Mesothelial cell of epicardium (in vitro differentiated cells): ENCODE results near the gene SDS. TPM values are rescaled to one million over a fixed set of nuclear protein-coding genes. Genes with fewer than 3 reads are reported as not detected.

Experiments used
- DNase-seq, 2 experiments: peaks; one replicate each; pipeline ENCODE4 v3.0.0; 2021; ENCODE audit warnings: low spot score in 2 of 2; ENCODE audit not compliant: unreplicated experiment in 2 of 2
- H3K27ac Mint-ChIP-seq: 2 replicates; pipeline ENCODE4 v1.8.0; 2021; ENCODE audit warnings: mixed read lengths
- H3K27me3 Mint-ChIP-seq: 2 replicates; pipeline ENCODE4 v1.8.0; 2021; ENCODE audit warnings: low read depth, mixed read lengths
- H3K36me3 Mint-ChIP-seq: 2 replicates; pipeline ENCODE4 v1.8.0; 2021; ENCODE audit warnings: mixed read lengths
- H3K4me1 Mint-ChIP-seq: 2 replicates; pipeline ENCODE4 v1.8.0; 2021; ENCODE audit warnings: mixed read lengths
- H3K4me3 Mint-ChIP-seq: 2 replicates; pipeline ENCODE4 v1.8.0; 2021; ENCODE audit warnings: mild to moderate bottlenecking, moderate library complexity, mixed read lengths
- H3K9me3 Mint-ChIP-seq: 2 replicates; pipeline ENCODE4 v1.8.0; 2021; ENCODE audit warnings: mixed read lengths
- CTCF ChIP-seq: fragments of 200-600 bp; sonication (generic); IDR thresholded peaks from one replicate; pipeline ENCODE4 v1.5.0; 2021; ENCODE audit warnings: antibody characterized with exemption; ENCODE audit not compliant: unreplicated experiment
- total RNA-seq: library from RNA; stranded (reverse); gene quantifications from 3 replicates; pipeline ENCODE4 v1.2.1, GENCODE V29; 2021

The SDS gene
- total RNA-seq, 1 donor from 2014 or later = not detected

DNA sequence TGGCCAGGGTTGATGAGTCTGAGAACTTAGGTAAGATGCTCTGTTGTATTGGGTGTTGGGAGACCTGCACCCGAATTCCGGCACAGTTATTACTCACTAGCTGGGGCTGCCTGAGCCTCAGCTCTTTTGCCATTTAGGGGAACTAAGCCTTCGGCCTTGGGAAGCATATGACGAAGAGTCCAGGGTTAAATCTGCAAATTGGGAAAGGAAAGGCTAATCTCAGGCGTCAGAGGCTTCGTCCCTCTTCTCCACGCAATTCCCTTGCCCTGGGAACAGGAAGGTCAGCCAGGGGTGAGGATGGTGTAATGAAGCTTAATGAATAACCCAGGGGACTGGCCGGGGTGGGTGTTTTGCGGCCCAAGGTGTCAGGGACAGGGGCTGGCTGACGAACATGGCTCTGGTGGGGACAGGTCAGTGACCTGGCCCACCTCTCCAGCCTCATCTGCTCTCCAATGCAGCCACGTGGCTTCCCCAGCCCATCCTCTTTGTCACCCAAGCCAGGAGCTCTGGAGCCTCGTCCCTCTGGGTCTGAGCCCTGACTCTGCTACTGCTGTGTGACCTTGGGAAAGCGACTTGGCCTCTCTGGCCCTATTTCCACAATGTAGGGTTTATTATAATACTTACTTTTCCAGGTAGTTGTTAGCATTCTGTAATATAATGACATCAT lies 14.7 kb upstream of the SDS start:
- no peak for DNase-seq
- Mint-ChIP-seq H3K36me3 (no peaks in the 10 kb centered on the region), H3K4me3 (no peak overlapping the region), H3K27ac (no peak overlapping the region), H3K27me3 (peaks cover 1% of the 10 kb centered on the region), H3K4me1 (peaks cover 11% of the 10 kb centered on the region), H3K9me3 (no peaks in the 10 kb centered on the region)
- TF ChIP-seq CTCF = no peak

DNA sequence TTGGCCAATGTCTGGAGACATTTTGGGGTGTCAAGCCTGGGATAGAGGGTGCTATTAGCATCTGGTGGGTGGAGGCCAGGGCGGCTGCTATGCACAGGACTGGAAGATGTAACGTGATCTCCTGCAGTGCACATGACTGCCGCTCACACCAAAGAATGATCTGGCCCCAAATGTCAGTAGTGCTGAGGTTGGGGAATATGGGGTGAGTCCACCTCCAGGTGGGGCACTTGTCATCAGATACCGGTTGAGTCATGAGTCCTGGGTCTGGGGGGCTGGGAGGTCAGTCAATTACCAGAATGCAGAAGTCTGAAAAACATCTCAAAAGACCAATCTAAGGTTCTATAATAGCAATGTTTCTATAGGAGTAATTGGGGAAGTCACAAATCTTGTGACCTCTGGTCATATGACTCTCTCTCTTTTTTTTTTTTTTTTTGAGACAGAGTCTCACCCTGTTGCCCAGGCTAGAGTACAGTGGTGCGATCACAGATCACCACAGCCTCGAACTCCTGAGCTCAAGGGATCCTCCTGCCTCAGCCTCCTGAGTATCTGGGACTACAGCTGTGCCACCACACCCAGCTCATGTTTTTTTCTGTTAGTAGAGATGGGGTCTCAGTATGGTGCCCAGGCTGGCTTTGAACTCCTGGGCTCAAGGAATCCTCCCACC lies 12.5 kb upstream of the SDS start:
- Mint-ChIP-seq H3K27ac (no peak overlapping the region), H3K4me1 (no peaks in the 10 kb centered on the region), H3K36me3 (no peaks in the 10 kb centered on the region), H3K9me3 (no peaks in the 10 kb centered on the region), H3K4me3 (no peak overlapping the region), H3K27me3 (peaks cover 4% of the 10 kb centered on the region)
- no peak for TF ChIP-seq CTCF
- no peak for DNase-seq

- H3K9me3 Mint-ChIP-seq = no peaks in the 10 kb centered on the region
- TF ChIP-seq CTCF = no peak
- DNase-seq = no peak
- H3K27me3 Mint-ChIP-seq = peaks cover 4% of the 10 kb centered on the region
- no peaks in the 10 kb centered on the region for H3K4me1 Mint-ChIP-seq
- H3K36me3 Mint-ChIP-seq = no peaks in the 10 kb centered on the region
- no peak overlapping the region for H3K4me3 Mint-ChIP-seq
- H3K27ac Mint-ChIP-seq = no peak overlapping the region
Observed at GRCh38 chr12:113414519-113415038, 10.9 kb upstream of the SDS start.

DNA sequence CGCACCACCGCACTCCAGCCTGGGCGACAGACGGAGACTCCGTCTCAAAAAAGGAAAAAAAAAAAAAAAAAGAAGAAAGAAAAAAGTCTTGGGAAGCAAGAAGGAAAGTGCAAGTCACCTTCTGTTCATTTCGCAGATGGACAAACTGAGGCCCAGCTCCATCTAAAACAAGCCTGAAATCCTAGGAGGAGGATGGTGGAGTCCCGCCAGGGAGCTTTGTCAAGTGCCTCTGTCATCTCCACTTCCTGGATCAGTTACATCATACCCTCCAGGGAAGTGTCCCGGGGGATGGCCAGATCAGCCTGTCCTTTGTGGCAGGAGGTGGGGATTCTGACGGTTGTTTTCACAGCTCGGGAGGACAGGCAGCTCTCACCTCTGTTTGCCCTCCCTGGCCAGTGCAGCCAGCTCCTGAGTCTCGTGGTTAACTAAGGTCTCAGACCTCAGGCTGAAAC lies 9.8 kb upstream of the SDS start:
- Mint-ChIP-seq H3K27me3 (peaks cover 4% of the 10 kb centered on the region), H3K36me3 (no peaks in the 10 kb centered on the region), H3K4me1 (no peaks in the 10 kb centered on the region), H3K9me3 (no peaks in the 10 kb centered on the region), H3K27ac (no peak overlapping the region), H3K4me3 (no peak overlapping the region)
- no peak for DNase-seq
- no peak for TF ChIP-seq CTCF

DNA sequence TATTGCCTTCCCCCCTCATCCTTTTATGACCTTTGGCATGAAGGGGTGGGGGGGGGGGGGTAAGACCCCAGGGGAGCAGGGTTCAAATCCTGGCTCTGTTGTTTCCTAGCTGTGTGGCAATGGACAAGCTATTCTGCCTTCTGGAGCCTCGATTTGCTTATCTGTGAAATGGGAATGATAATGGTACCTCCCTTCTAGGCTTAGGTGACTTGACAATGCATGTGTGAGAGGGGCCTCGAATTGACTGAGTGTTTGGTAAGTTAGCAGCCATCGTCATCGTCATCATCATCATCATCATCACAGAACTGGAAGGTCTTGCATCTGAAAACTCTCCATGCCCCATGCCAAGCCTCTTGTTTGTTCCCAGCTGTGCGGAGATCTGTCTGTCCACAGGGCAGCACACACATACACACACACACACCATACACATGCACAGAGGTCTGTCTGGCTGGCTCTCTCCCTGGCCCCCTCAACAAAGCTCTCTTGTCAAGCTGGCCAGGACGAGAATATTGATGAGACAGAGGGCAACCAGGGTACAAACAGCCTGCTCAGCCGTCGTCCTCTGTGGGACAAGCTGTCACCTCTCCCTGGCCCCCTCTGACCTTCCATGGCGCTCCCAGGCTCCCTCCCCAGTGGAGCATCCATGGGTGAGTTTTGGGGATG lies 5.9 kb upstream of the SDS start:
- Mint-ChIP-seq H3K36me3 (no peaks in the 10 kb centered on the region), H3K27ac (no peak overlapping the region), H3K9me3 (no peaks in the 10 kb centered on the region), H3K4me3 (no peak overlapping the region), H3K4me1 (no peaks in the 10 kb centered on the region), H3K27me3 (peaks cover 3% of the 10 kb centered on the region)
- no peak for DNase-seq
- TF ChIP-seq CTCF = no peak
